B cell (primary cell): ENCODE measurements around the gene ZSCAN31. TPM values are rescaled to one million over a fixed set of nuclear protein-coding genes. Genes with fewer than 3 reads are reported as not detected.

Source experiments
- ATAC-seq: fragments of 200-7000 bp; cut with Tn5 transposase; one replicate; pipeline ENCODE4 v1.10.0; 2021; ENCODE audit warnings: low read depth, mild to moderate bottlenecking, moderate number of reproducible peaks, moderate library complexity
- CTCF ChIA-PET: fragments of 350-600 bp; sonication (Branson Sonifier 250); formaldehyde crosslinking; loops from one replicate; lab custom pipeline; 2021; ENCODE audit warnings: antibody characterized with exemption, inconsistent platforms; lab: Charles Lee
- POLR2A ChIA-PET: fragments of 350-600 bp; sonication (Branson Sonifier 250); formaldehyde crosslinking; loops from one replicate; lab custom pipeline; 2021; ENCODE audit warnings: antibody characterized with exemption; lab: Charles Lee
- DNase-seq: peaks from one replicate; pipeline ENCODE4 v3.0.0; 2013
- H2AFZ ChIP-seq: 2 replicates; pipeline ENCODE4 v1.6.1; 2012; ENCODE audit warnings: mild to moderate bottlenecking, low read depth, low read length; ENCODE audit not compliant: insufficient read depth, poor library complexity, severe bottlenecking
- H3K27ac ChIP-seq, 2 donors: 1 replicate in 1 of 2; 2 replicates in 1 of 2; pipeline ENCODE4 v1.5.1; 2012 to 2013; ENCODE audit warnings: low read length in 2 of 2, mild to moderate bottlenecking in 2 of 2, moderate library complexity in 1 of 2
- H3K27me3 ChIP-seq, 4 experiments: fragments of 200-600 bp in 1 of 4; sonication (generic) in 1 of 4; replicated peaks in 1 of 4; 1 replicate in 2 of 4; 2 replicates in 2 of 4; pipeline versions ENCODE4 v1.6.1 to v1.7.0; 2013 to 2016; ENCODE audit warnings: low read length in 3 of 4, mild to moderate bottlenecking in 2 of 4, mixed read lengths in 1 of 4, moderate library complexity in 1 of 4; ENCODE audit not compliant: insufficient read depth in 4 of 4, control insufficient read depth in 3 of 4; ENCODE audit errors: control extremely low read depth in 1 of 4
- H3K36me3 ChIP-seq, 2 experiments: replicated peaks in 1 of 2; 1 replicate in 1 of 2; 2 replicates in 1 of 2; pipeline versions ENCODE4 v1.6.1 to v1.7.1; 2013; ENCODE audit warnings: low read length in 1 of 2; ENCODE audit not compliant: insufficient read depth in 2 of 2, control insufficient read depth in 1 of 2; ENCODE audit errors: control extremely low read depth in 1 of 2, extremely low read depth in 1 of 2
- H3K4me1 ChIP-seq, 2 donors: fragments of 200-600 bp in 1 of 2; sonication (generic) in 1 of 2; 1 replicate in 1 of 2; 2 replicates in 1 of 2; pipeline versions ENCODE4 v1.5.1 to v1.6.1; 2013 to 2017; ENCODE audit warnings: low read length in 2 of 2; ENCODE audit not compliant: control insufficient read depth in 2 of 2, insufficient read depth in 2 of 2
- H3K4me2 ChIP-seq: replicated peaks from 2 replicates; pipeline ENCODE3; 2012; ENCODE audit warnings: mild to moderate bottlenecking, low read depth, low read length; ENCODE audit not compliant: poor library complexity, severe bottlenecking
- H3K4me3 ChIP-seq, 5 experiments: fragments of 200-600 bp in 1 of 5; sonication (generic) in 1 of 5; 1 replicate in 3 of 5; 2 replicates in 2 of 5; pipeline versions ENCODE4 v1.5.1 to v1.7.0; 2011 to 2016; ENCODE audit warnings: low read length in 4 of 5, mild to moderate bottlenecking in 4 of 5, low read depth in 2 of 5, control low read depth in 1 of 5, moderate library complexity in 1 of 5; ENCODE audit not compliant: insufficient read depth in 1 of 5; ENCODE audit errors: control extremely low read depth in 1 of 5, extremely low read depth in 1 of 5
- H3K79me2 ChIP-seq: fragments of 200-600 bp; sonication (generic); one replicate; pipeline ENCODE4 v1.6.0; 2016; ENCODE audit warnings: low read length; ENCODE audit not compliant: control insufficient read depth, insufficient read depth
- H3K9ac ChIP-seq: fragments of 200-600 bp; sonication (generic); 2 replicates; pipeline ENCODE4 v1.6.1; 2017; ENCODE audit warnings: mild to moderate bottlenecking, low read length, moderate library complexity
- H3K9me3 ChIP-seq, 3 donors: one replicate each; pipeline versions ENCODE4 v1.6.1 to v1.7.1; 2013; ENCODE audit warnings: low read length in 2 of 3; ENCODE audit not compliant: control insufficient read depth in 2 of 3, insufficient read depth in 1 of 3; ENCODE audit errors: control extremely low read depth in 1 of 3
- H4K20me1 ChIP-seq: 2 replicates; pipeline ENCODE4 v1.6.0; 2012; ENCODE audit warnings: mild to moderate bottlenecking, low read length; ENCODE audit not compliant: insufficient read depth, control insufficient read depth, poor library complexity, severe bottlenecking
- H3K27ac Mint-ChIP-seq: one replicate; pipeline ENCODE4 v1.8.0; 2021; ENCODE audit warnings: mixed read lengths
- H3K27me3 Mint-ChIP-seq: one replicate; pipeline ENCODE4 v1.8.0; 2021; ENCODE audit warnings: mixed read lengths
- H3K4me1 Mint-ChIP-seq: one replicate; pipeline ENCODE4 v1.8.0; 2021; ENCODE audit warnings: mixed read lengths
- H3K4me3 Mint-ChIP-seq: one replicate; pipeline ENCODE4 v1.8.0; 2021; ENCODE audit warnings: mixed read lengths
- H3K9me3 Mint-ChIP-seq: one replicate; pipeline ENCODE4 v1.8.0; 2022; ENCODE audit warnings: mixed read lengths; ENCODE audit not compliant: insufficient read depth
- EZH2 ChIP-seq: IDR thresholded peaks from 2 replicates; pipeline ENCODE4 v1.6.1; 2012; ENCODE audit warnings: borderline replicate concordance, low read depth, mild to moderate bottlenecking, moderate library complexity, low read length; ENCODE audit not compliant: insufficient read depth, poor library complexity, severe bottlenecking
- intact Hi-C: fragments of 100-400 bp; cut with micrococcal nuclease; formaldehyde crosslinking; loops from one replicate; pipeline ENCODE4 v1.10.0; 2022
- polyA plus RNA-seq: library from polyadenylated mRNA; depleted of rRNA; stranded (reverse); fragments of >200 nt; gene quantifications from 2 replicates; pipeline ENCODE4 v1.2.3, GENCODE V29; 2012
- small RNA-seq: library from RNA; depleted of rRNA; stranded (forward); fragments of <200 nt; gene quantifications from one replicate; pipeline ENCODE3, GENCODE V24; 2012; ENCODE audit warnings: low replicate concordance, low read depth; ENCODE audit not compliant: insufficient read length
- total RNA-seq, 2 donors: library from RNA; stranded (reverse); fragments of 120-200 nt in 1 of 2; gene quantifications; 1 replicate in 1 of 2; 2 replicates in 1 of 2; pipeline versions ENCODE4 v1.2.3 to v1.2.4, GENCODE V29; 2013 to 2022
- TF ChIP-seq, protein P1 (sequence below): fragments of 200-600 bp; IDR thresholded peaks from one replicate; pipeline ENCODE4 v1.8.0; 2022; ENCODE audit warnings: antibody characterized with exemption, mild to moderate bottlenecking

Gene ZSCAN31
- total and polyA plus RNA-seq, 2 donors (not counting 1 experiment from before 2014, with no cell fraction given), result 1.9 to 4.6 TPM

DNA sequence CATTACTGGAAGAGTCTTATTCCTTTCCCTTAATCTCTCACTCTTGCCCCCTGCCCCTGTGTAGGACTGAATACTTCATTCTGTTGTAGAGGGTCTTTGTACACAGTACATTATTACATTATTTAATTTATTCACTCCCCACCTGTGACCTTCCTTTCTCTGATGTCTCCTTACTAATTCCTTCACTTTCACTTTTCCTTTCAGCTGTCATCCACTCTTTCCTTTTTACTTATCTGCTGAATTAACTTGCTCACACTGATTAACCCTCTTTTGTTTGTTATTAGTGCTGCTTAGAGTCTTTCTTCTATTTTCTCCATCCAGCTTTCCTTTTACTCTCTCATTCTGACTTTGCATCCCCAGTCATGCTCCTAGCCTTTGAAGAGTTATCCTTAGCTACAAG is 61.1 kb downstream of the ZSCAN31 start:
- Mint-ChIP-seq H3K27me3 (no peaks in the 10 kb centered on the region), H3K9me3 (no peaks in the 10 kb centered on the region), H3K27ac (no peak overlapping the region), H3K4me1 (peaks cover 4% of the 10 kb centered on the region), H3K4me3 (no peak overlapping the region)
- Histone ChIP-seq H3K4me3 (no peak overlapping the region), H3K9me3 (no peaks in the 10 kb centered on the region), H2AFZ (no peak overlapping the region), H3K79me2 (no peaks in the 10 kb centered on the region), H3K4me1 (no peaks in the 10 kb centered on the region), H3K9ac (no peak overlapping the region), H3K36me3 (peaks cover 15 to 58% of the 10 kb centered on the region in 2 experiments), H3K4me2 (no peak overlapping the region), H3K27me3 (no peaks in the 10 kb centered on the region), H4K20me1 (no peaks in the 10 kb centered on the region), H3K27ac (no peak overlapping the region)
- DNase-seq (no peak), ATAC-seq (no peak)
- no peak for TF ChIP-seq EZH2
- TF ChIP-seq, protein P1, sequence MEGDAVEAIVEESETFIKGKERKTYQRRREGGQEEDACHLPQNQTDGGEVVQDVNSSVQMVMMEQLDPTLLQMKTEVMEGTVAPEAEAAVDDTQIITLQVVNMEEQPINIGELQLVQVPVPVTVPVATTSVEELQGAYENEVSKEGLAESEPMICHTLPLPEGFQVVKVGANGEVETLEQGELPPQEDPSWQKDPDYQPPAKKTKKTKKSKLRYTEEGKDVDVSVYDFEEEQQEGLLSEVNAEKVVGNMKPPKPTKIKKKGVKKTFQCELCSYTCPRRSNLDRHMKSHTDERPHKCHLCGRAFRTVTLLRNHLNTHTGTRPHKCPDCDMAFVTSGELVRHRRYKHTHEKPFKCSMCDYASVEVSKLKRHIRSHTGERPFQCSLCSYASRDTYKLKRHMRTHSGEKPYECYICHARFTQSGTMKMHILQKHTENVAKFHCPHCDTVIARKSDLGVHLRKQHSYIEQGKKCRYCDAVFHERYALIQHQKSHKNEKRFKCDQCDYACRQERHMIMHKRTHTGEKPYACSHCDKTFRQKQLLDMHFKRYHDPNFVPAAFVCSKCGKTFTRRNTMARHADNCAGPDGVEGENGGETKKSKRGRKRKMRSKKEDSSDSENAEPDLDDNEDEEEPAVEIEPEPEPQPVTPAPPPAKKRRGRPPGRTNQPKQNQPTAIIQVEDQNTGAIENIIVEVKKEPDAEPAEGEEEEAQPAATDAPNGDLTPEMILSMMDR, result no peak
- intact Hi-C loops, result no loop called here
- POLR2A ChIA-PET, result no interaction called here
- CTCF ChIA-PET, result no interaction called here

Small RNA genes within 50 kb of the gene (small RNA-seq; reads per million reads assigned to genes)
- not detected for gene AL021997.1
- gene AL021997.2, result not detected

Other genes starting within 250 kb of the ZSCAN31 start
- gene ZSCAN16, start 211.5 kb downstream of the ZSCAN31 start, total RNA-seq, result 15.4 and 15.8 TPM in 2 replicates
- gene ZSCAN16, start 211.5 kb downstream of the ZSCAN31 start, polyA plus RNA-seq, result 3.0 and 5.4 TPM in 2 replicates
- gene ZKSCAN8, start 194.3 kb downstream of the ZSCAN31 start, total RNA-seq, result 51.7 and 52.8 TPM in 2 replicates
- gene ZKSCAN8, start 194.3 kb downstream of the ZSCAN31 start, polyA plus RNA-seq, result 10.3 and 10.9 TPM in 2 replicates
- 29.8 and 32.0 TPM in 2 replicates for gene ZSCAN9, start 110.9 kb downstream of the ZSCAN31 start, total RNA-seq
- gene ZSCAN9, start 110.9 kb downstream of the ZSCAN31 start, polyA plus RNA-seq, result 10.3 and 14.7 TPM in 2 replicates
- gene ZKSCAN4, start 83.9 kb downstream of the ZSCAN31 start, total RNA-seq, result 10.9 and 12.1 TPM in 2 replicates
- 2.6 and 3.0 TPM in 2 replicates for gene ZKSCAN4, start 83.9 kb downstream of the ZSCAN31 start, polyA plus RNA-seq
- gene NKAPL, start 76.9 kb downstream of the ZSCAN31 start, total RNA-seq, result 0.52 and 0.66 TPM in 2 replicates
- not detected in 2 replicates for gene NKAPL, start 76.9 kb downstream of the ZSCAN31 start, polyA plus RNA-seq
- 29.3 and 31.8 TPM in 2 replicates for gene ZSCAN26, start 69.0 kb downstream of the ZSCAN31 start, total RNA-seq
- 11.9 and 17.9 TPM in 2 replicates for gene ZSCAN26, start 69.0 kb downstream of the ZSCAN31 start, polyA plus RNA-seq
- 1.8 and 2.4 TPM in 2 replicates for gene PGBD1, start 54.6 kb downstream of the ZSCAN31 start, total RNA-seq
- 0.55 and 1.2 TPM in 2 replicates for gene PGBD1, start 54.6 kb downstream of the ZSCAN31 start, polyA plus RNA-seq
- 11.0 and 11.9 TPM in 2 replicates for gene ZKSCAN3, start 13.8 kb upstream of the ZSCAN31 start, total RNA-seq
- gene ZKSCAN3, start 13.8 kb upstream of the ZSCAN31 start, polyA plus RNA-seq, result 3.6 and 4.0 TPM in 2 replicates
- 14.8 and 15.6 TPM in 2 replicates for gene ZSCAN12, start 63.6 kb upstream of the ZSCAN31 start, total RNA-seq
- gene ZSCAN12, start 63.6 kb upstream of the ZSCAN31 start, polyA plus RNA-seq, result 3.2 and 3.5 TPM in 2 replicates
- gene ZSCAN23, start 107.3 kb upstream of the ZSCAN31 start, total RNA-seq, result 0.78 and 0.79 TPM in 2 replicates
- 0.09 TPM in 1 of 2 replicates, not detected in the other for gene ZSCAN23, start 107.3 kb upstream of the ZSCAN31 start, polyA plus RNA-seq
- not detected in 2 replicates for gene GPX6, start 179.6 kb upstream of the ZSCAN31 start, total RNA-seq
- gene GPX6, start 179.6 kb upstream of the ZSCAN31 start, polyA plus RNA-seq, result not detected in 2 replicates
- gene GPX5, start 189.7 kb upstream of the ZSCAN31 start, total RNA-seq, result not detected in 2 replicates
- gene GPX5, start 189.7 kb upstream of the ZSCAN31 start, polyA plus RNA-seq, result not detected in 2 replicates